Prostate gland (tissue), 2 donors: ENCODE data around the gene SULT6B1. TPM values are rescaled to one million over a fixed set of nuclear protein-coding genes. Genes with fewer than 3 reads are reported as not detected.
A peak's percentile ranks its signal among the peaks of the same experiment; 100 is the strongest.

Source experiments
- DNase-seq: peaks from one replicate; pipeline ENCODE4 v3.0.0-alpha.2; 2019; ENCODE audit warnings: low spot score
- H3K27ac ChIP-seq, 2 donors: fragments of 200-600 bp; sonication (generic); 2 replicates each; pipeline ENCODE4 v1.5.1; 2017 to 2019
- H3K27me3 ChIP-seq: fragments of 200-600 bp; sonication (generic); replicated peaks from 2 replicates; pipeline ENCODE4 v1.5.1; 2019; ENCODE audit not compliant: insufficient read depth
- H3K36me3 ChIP-seq, 2 donors: fragments of 200-600 bp; sonication (generic); 1 replicate in 1 of 2; 2 replicates in 1 of 2; pipeline versions ENCODE4 v1.5.1 to v1.8.1; 2017 to 2019
- H3K4me1 ChIP-seq: fragments of 200-600 bp; sonication (generic); replicated peaks from 2 replicates; pipeline ENCODE4 v1.5.1; 2019
- H3K4me3 ChIP-seq, 2 donors: fragments of 200-600 bp; sonication (generic); 2 replicates each; pipeline ENCODE4 v1.5.1; 2017 to 2019
- H3K9me3 ChIP-seq: fragments of 200-600 bp; sonication (generic); 2 replicates; pipeline ENCODE4 v1.5.1; 2017
- CTCF ChIP-seq, 4 experiments: fragments of 200-600 bp in 2 of 4; fragments of 450-650 bp in 2 of 4; sonication (generic) in 2 of 4; IDR thresholded peaks; 1 replicate in 3 of 4; 2 replicates in 1 of 4; pipeline ENCODE4 v1.5.1; 2016 to 2019; ENCODE audit warnings: antibody characterized with exemption in 4 of 4, mild to moderate bottlenecking in 2 of 4, moderate library complexity in 2 of 4
- POLR2A ChIP-seq: fragments of 450-650 bp; IDR thresholded peaks from one replicate; pipeline ENCODE4 v1.6.1; 2016; ENCODE audit warnings: antibody characterized with exemption, mild to moderate bottlenecking
- POLR2AphosphoS5 ChIP-seq: sonication (generic); formaldehyde crosslinking; IDR thresholded peaks from one replicate; pipeline ENCODE4 v1.6.1; 2017; ENCODE audit warnings: antibody characterized with exemption
- WGBS: methylation state at CpG from one replicate; pipeline ENCODE4 v1.1.5; 2018; 5-methylcytosine and 5-hydroxymethylcytosine counted together
- intact Hi-C: fragments of 100-400 bp; cut with DNase I; formaldehyde crosslinking; loops from one replicate; pipeline ENCODE4 v1.14.2; 2022
- total RNA-seq, 2 donors: library from RNA; depleted of rRNA; stranded (reverse); fragments of >200 nt; gene quantifications; one replicate each; pipeline ENCODE4 v1.1.0, GENCODE V29; 2016

The SULT6B1 gene
- total RNA-seq, result not detected

GRCh38 chr2:37188570-37188969 lies at the start of gene SULT6B1:
Gene SULT6B1, minus strand, starts transcription at chr2:37188670. Its CDS starts 30 bp downstream, at chr2:37188640.
- Histone ChIP-seq H3K9me3 (no peaks in the 10 kb centered on the region), H3K4me3 (no peak within 1 kb of the TSS), H3K4me1 (no peaks in the 10 kb centered on the region), H3K27me3 (no peaks in the 10 kb centered on the region), H3K27ac (no peak within 1 kb of the TSS), H3K36me3 (no peaks in the 10 kb centered on the region)
- WGBS, result 100% methylated on average over 2 of the region's 2 CpGs
- no peak for DNase-seq
- TF ChIP-seq CTCF (IDR thresholded peaks at IDR 0.05) (no peak), POLR2A (no peak), POLR2AphosphoS5 (no peak)
- intact Hi-C loops, result no loop called here

DNA sequence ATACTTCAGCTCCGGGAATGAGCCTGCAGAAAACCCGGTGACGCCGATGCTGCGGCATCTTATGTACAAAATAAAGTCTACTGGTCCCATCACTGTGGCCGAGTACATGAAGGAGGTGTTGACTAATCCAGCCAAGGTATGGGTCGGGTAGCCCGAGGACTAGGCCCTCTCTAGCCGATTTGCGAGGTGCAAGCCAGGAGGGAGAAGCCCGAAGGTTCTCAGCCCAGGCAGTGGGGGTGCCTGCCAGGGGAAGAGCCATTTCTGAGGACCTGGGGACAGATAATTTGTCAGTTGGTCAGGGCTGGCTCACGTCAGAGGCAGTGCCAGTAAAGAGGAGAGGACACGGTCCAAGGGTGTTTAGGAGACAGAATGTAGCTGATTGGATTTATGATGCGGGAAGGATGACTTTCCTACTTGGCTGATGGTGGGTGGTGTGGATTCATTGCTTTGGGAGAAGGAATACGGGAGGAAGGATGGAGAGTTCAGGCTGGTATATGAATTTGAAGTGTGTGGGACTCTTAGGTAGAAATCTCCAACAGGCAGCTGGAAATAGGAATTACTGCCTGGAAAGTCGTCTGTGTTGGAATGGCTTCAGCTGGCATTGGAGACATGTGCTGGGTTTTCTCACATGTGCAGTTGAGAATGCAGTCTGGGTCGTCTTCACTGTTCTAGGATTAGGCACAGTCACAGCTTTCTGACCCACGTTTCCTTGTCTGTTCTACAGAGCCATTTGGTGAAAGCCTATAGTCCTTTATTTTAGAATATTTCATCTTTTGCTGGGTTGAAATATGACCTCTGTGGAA lies 43.9 kb upstream of the SULT6B1 start:
- Histone ChIP-seq H3K4me3 (peak overlapping the region; percentile 66 to 67), H3K27ac (peak overlapping the region; percentile 87 to 89), H3K36me3 (peaks cover 0 to 2% of the 10 kb centered on the region in 2 donors), H3K4me1 (no peaks in the 10 kb centered on the region), H3K9me3 (no peaks in the 10 kb centered on the region), H3K27me3 (no peaks in the 10 kb centered on the region)
- DNase-seq, result no peak
- TF ChIP-seq POLR2A (no peak), POLR2AphosphoS5 (no peak), CTCF (IDR thresholded peaks at IDR 0.05) (no peak)
- WGBS, result 9% methylated on average over 18 of the region's 18 CpGs
- intact Hi-C loops, result loop anchor here (5.0 kb wide), 1 partner anchor 75 kb away; the partner anchor contains the start of gene EIF2AK2

GRCh38 chr2:37231241-37232130 lies 43.0 kb upstream of the SULT6B1 start, which contains the start of the genes CEBPZ and NDUFAF7:
Gene CEBPZ, minus strand, starts transcription at chr2:37231596. Its CDS starts 29 bp downstream, at chr2:37231567.
Gene NDUFAF7, plus strand, starts transcription at chr2:37231658. Its CDS starts 48 bp downstream, at chr2:37231706.
- no peaks in the 10 kb centered on the region for H3K27me3 ChIP-seq
- intact Hi-C loops, result loop anchor here (5.0 kb wide), 1 partner anchor 74 kb away; the partner anchor contains the start of gene EIF2AK2
- peak; percentile 91 for DNase-seq
- no peaks in the 10 kb centered on the region for H3K4me1 ChIP-seq
- TF ChIP-seq CTCF (IDR thresholded peaks at IDR 0.05), result peak in 1 of 4 experiments; percentile 20
- TF ChIP-seq POLR2A, result peak; percentile 78
- peak; percentile 93 for TF ChIP-seq POLR2AphosphoS5
- H3K4me3 ChIP-seq, result peak within 1 kb of the TSS; percentile 66 to 67
- no peaks in the 10 kb centered on the region for H3K9me3 ChIP-seq
- H3K36me3 ChIP-seq, result peaks cover 0 to 2% of the 10 kb centered on the region in 2 donors
- WGBS, result 0% methylated on average over 69 of the region's 73 CpGs
- peak within 1 kb of the TSS; percentile 87 to 89 for H3K27ac ChIP-seq

GRCh38 chr2:37230581-37230980 lies 42.1 kb upstream of the SULT6B1 start:
- peaks cover 0 to 2% of the 10 kb centered on the region in 2 donors for H3K36me3 ChIP-seq
- H3K4me3 ChIP-seq, result peak overlapping the region; percentile 66 to 67
- H3K27me3 ChIP-seq, result no peaks in the 10 kb centered on the region
- no peak for DNase-seq
- no peaks in the 10 kb centered on the region for H3K9me3 ChIP-seq
- TF ChIP-seq POLR2AphosphoS5 (no peak), CTCF (IDR thresholded peaks at IDR 0.05) (no peak), POLR2A (no peak)
- H3K4me1 ChIP-seq, result no peaks in the 10 kb centered on the region
- WGBS, result 1% methylated on average over 8 of the region's 8 CpGs
- peak overlapping the region; percentile 87 to 89 for H3K27ac ChIP-seq
- intact Hi-C loops, result loop anchor here (5.0 kb wide), 1 partner anchor 73 kb away; the partner anchor contains the start of gene EIF2AK2
